Jurkat, Clone E6-1 (cell line): Measurements from ENCODE around the gene MICALL2. TPM values are rescaled to one million over a fixed set of nuclear protein-coding genes. Genes with fewer than 3 reads are reported as not detected.

Source experiments
- DNase-seq: peaks from one replicate; pipeline ENCODE4 v3.0.0-alpha.2; 2011; ENCODE audit warnings: low read depth, low spot score
- H3K4me3 ChIP-seq: 2 replicates; pipeline ENCODE4 v1.5.1; 2011; ENCODE audit warnings: mild to moderate bottlenecking, low read length, control low read depth, moderate library complexity
- polyA plus RNA-seq: library from polyadenylated mRNA; unstranded; fragments of >200 nt; gene quantifications from one replicate; pipeline ENCODE4 v1.2.1, GENCODE V29; 2012; ENCODE audit warnings: missing spikeins; ENCODE audit not compliant: insufficient read length, insufficient read depth

Gene MICALL2
- polyA plus RNA-seq = 22.2 TPM

- H3K4me3 ChIP-seq = peak within 1 kb of the TSS; percentile 69
- DNase-seq = no peak
Observed at GRCh38 chr7:1458683-1459511, at the start of gene MICALL2. Gene MICALL2 (minus strand): TSS chr7:1459470. CDS start chr7:1459326, 144 bp downstream.

- peak; percentile 97 for DNase-seq
- H3K4me3 ChIP-seq = no peak overlapping the region
Observed at GRCh38 chr7:1508277-1508758, 49.0 kb upstream of the MICALL2 start.

- H3K4me3 ChIP-seq = peak overlapping the region; percentile 82
- peak; percentile 79 for DNase-seq
Observed at GRCh38 chr7:1505731-1506550, 46.7 kb upstream of the MICALL2 start.

GRCh38 chr7:1503816-1504775 is 44.8 kb upstream of the MICALL2 start, which contains the start of gene INTS1:
Gene INTS1 (minus strand): TSS chr7:1504389. CDS start chr7:1503960, 429 bp downstream.
- peak; percentile 85 for DNase-seq
- H3K4me3 ChIP-seq = peak within 1 kb of the TSS; percentile 82

GRCh38 chr7:1503390-1503789 is 44.1 kb upstream of the MICALL2 start:
- no peak for DNase-seq
- peak overlapping the region; percentile 82 for H3K4me3 ChIP-seq

GRCh38 chr7:1502845-1503244 is 43.6 kb upstream of the MICALL2 start:
- no peak for DNase-seq

GRCh38 chr7:1501487-1502270 is 42.4 kb upstream of the MICALL2 start:
- H3K4me3 ChIP-seq = no peak overlapping the region
- DNase-seq = no peak

More at GRCh38 chr7:1502845-1503244, 43.6 kb upstream of the MICALL2 start:
- peak overlapping the region; percentile 82 for H3K4me3 ChIP-seq

GRCh38 chr7:1500064-1500807 is 41.0 kb upstream of the MICALL2 start:
- H3K4me3 ChIP-seq = no peak overlapping the region
- no peak for DNase-seq

GRCh38 chr7:1499367-1500029 is 40.2 kb upstream of the MICALL2 start:
- no peak for DNase-seq
- no peak overlapping the region for H3K4me3 ChIP-seq

GRCh38 chr7:1498370-1499305 is 39.4 kb upstream of the MICALL2 start:
- no peak for DNase-seq
- no peak overlapping the region for H3K4me3 ChIP-seq

GRCh38 chr7:1497293-1497927 is 38.1 kb upstream of the MICALL2 start:
- DNase-seq = no peak
- H3K4me3 ChIP-seq = no peak overlapping the region

- no peak for DNase-seq
- no peak overlapping the region for H3K4me3 ChIP-seq
Observed at GRCh38 chr7:1496531-1497292, 37.4 kb upstream of the MICALL2 start.

- DNase-seq = no peak
- H3K4me3 ChIP-seq = no peak overlapping the region
Observed at GRCh38 chr7:1495564-1496242, 36.4 kb upstream of the MICALL2 start.
